Neural progenitor cell (in vitro differentiated cells): Measurements from ENCODE around the gene ARFGAP3.

Experiments
- CTCF ChIP-seq: fragments of 200-600 bp; sonication (generic); IDR thresholded peaks from 2 replicates; pipeline ENCODE4 v1.5.1; 2017; ENCODE audit warnings: antibody characterized with exemption, mild to moderate bottlenecking
- EZH2 ChIP-seq: fragments of 200-600 bp; sonication (generic); IDR thresholded peaks from 2 replicates; pipeline ENCODE4 v1.6.1; 2017; ENCODE audit warnings: antibody characterized with exemption, mild to moderate bottlenecking, moderate library complexity

- TF ChIP-seq CTCF, result no peak
- TF ChIP-seq EZH2, result no peak
These were observed 35.7 kb upstream of the ARFGAP3 start for GRCh38 chr22:42892571-42893316.
